Measurements from ENCODE around the gene P3H2.

The P3H2 gene

DNA sequence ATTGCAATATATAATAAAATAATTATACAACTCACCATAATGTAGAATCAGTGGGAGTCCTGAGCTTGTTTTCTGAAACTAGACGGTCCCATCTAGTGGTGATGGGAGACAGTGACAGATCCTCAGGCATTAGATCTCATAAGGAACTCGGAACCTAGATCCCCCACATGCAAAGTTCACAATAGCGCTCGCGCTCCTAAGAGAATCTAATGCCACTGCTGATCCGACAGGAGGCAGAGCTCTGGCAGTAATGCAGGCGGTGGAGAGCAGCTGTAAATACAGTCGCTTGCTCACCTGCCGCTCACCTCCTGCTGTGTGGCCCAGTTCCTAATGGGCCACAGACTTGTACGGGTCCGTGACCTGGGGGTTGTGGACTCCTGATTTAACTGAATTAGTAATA, 87.8 kb downstream of the P3H2 start:
- no peak for TF ChIP-seq GLIS3 (CRISPR knock-in tag; IDR thresholded peaks at IDR 0.05)
- TF ChIP-seq CSDC2 (CRISPR knock-in tag; IDR thresholded peaks at IDR 0.05) = no peak
- no peak for TF ChIP-seq ZFP3 (CRISPR knock-in tag; IDR thresholded peaks at IDR 0.05)
- ATAC-seq = no peak; the same call in 2 of the 3 replicates

DNA sequence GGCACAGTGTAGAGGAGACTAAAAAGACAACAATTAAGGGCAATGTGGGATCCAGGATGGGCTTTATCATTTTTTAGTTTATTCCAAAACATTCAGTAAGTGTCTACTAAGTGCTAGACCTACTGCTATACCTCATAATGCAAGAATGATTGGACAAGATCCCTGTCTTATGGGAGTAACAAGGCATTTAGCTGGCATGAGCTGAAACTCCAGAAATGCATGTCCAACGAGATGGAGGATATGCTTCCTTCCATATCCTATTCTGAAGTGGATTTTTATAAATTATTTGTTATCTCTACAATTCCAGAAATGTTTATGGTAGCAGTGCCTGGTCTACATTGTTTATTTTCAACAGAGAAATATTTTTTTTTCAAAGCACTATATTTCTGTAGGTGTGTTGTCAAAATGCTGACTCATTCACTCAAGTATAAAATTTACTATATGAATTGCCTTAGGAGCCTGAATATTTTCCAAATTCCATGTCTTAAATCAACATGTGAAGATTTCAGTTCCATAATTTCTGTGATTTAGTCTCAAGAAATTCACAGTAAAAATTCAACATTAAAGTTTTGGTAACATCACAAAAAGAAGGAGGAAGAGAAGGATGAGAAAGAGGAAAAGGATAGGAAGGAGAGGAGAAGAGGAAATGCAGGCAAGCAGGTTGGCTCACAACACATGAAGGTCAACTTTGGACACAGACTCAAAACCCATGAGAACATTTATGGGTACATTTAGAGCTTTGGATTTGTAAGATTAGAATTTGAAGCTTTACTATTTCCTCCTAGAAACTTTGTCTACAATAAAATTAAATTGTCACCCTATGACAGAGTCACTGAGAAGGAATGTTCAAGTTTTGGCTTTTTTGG, 88.6 kb downstream of the P3H2 start:
- no peak for ATAC-seq
- TF ChIP-seq ISL1 (CRISPR knock-in tag; IDR thresholded peaks at IDR 0.05) (no peak), ZFP30 (CRISPR knock-in tag; IDR thresholded peaks at IDR 0.05) (no peak), BACH2 (CRISPR knock-in tag; IDR thresholded peaks at IDR 0.05; ENCODE audit: borderline replicate concordance) (no peak), ZFP3 (CRISPR knock-in tag; IDR thresholded peaks at IDR 0.05) (no peak), OSR1 (CRISPR knock-in tag; IDR thresholded peaks at IDR 0.05) (no peak), SNAI2 (CRISPR knock-in tag; IDR thresholded peaks at IDR 0.05) (no peak), CSDC2 (CRISPR knock-in tag; IDR thresholded peaks at IDR 0.05) (no peak), GLIS3 (CRISPR knock-in tag; IDR thresholded peaks at IDR 0.05) (no peak), TCF4 (CRISPR knock-in tag; IDR thresholded peaks at IDR 0.05; ENCODE audit: borderline replicate concordance) (no peak), ZNF70 (CRISPR knock-in tag; IDR thresholded peaks at IDR 0.05) (no peak), ZNF8 (CRISPR knock-in tag; IDR thresholded peaks at IDR 0.05) (no peak), ESRRG (CRISPR knock-in tag; IDR thresholded peaks at IDR 0.05) (no peak)
- TF ChIP-seq, protein P1, sequence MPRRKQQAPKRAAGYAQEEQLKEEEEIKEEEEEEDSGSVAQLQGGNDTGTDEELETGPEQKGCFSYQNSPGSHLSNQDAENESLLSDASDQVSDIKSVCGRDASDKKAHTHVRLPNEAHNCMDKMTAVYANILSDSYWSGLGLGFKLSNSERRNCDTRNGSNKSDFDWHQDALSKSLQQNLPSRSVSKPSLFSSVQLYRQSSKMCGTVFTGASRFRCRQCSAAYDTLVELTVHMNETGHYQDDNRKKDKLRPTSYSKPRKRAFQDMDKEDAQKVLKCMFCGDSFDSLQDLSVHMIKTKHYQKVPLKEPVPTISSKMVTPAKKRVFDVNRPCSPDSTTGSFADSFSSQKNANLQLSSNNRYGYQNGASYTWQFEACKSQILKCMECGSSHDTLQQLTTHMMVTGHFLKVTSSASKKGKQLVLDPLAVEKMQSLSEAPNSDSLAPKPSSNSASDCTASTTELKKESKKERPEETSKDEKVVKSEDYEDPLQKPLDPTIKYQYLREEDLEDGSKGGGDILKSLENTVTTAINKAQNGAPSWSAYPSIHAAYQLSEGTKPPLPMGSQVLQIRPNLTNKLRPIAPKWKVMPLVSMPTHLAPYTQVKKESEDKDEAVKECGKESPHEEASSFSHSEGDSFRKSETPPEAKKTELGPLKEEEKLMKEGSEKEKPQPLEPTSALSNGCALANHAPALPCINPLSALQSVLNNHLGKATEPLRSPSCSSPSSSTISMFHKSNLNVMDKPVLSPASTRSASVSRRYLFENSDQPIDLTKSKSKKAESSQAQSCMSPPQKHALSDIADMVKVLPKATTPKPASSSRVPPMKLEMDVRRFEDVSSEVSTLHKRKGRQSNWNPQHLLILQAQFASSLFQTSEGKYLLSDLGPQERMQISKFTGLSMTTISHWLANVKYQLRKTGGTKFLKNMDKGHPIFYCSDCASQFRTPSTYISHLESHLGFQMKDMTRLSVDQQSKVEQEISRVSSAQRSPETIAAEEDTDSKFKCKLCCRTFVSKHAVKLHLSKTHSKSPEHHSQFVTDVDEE (CRISPR knock-in tag; IDR thresholded peaks at IDR 0.05) = no peak
- TF ChIP-seq, protein P2, sequence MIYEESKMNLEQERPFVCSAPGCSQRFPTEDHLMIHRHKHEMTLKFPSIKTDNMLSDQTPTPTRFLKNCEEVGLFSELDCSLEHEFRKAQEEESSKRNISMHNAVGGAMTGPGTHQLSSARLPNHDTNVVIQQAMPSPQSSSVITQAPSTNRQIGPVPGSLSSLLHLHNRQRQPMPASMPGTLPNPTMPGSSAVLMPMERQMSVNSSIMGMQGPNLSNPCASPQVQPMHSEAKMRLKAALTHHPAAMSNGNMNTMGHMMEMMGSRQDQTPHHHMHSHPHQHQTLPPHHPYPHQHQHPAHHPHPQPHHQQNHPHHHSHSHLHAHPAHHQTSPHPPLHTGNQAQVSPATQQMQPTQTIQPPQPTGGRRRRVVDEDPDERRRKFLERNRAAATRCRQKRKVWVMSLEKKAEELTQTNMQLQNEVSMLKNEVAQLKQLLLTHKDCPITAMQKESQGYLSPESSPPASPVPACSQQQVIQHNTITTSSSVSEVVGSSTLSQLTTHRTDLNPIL (CRISPR knock-in tag; IDR thresholded peaks at IDR 0.05; ENCODE audit: low read depth) = no peak
- TF ChIP-seq, protein P3, sequence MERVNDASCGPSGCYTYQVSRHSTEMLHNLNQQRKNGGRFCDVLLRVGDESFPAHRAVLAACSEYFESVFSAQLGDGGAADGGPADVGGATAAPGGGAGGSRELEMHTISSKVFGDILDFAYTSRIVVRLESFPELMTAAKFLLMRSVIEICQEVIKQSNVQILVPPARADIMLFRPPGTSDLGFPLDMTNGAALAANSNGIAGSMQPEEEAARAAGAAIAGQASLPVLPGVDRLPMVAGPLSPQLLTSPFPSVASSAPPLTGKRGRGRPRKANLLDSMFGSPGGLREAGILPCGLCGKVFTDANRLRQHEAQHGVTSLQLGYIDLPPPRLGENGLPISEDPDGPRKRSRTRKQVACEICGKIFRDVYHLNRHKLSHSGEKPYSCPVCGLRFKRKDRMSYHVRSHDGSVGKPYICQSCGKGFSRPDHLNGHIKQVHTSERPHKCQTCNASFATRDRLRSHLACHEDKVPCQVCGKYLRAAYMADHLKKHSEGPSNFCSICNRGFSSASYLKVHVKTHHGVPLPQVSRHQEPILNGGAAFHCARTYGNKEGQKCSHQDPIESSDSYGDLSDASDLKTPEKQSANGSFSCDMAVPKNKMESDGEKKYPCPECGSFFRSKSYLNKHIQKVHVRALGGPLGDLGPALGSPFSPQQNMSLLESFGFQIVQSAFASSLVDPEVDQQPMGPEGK (CRISPR knock-in tag; IDR thresholded peaks at IDR 0.05; ENCODE audit: borderline replicate concordance) = no peak
- TF ChIP-seq, protein P4, sequence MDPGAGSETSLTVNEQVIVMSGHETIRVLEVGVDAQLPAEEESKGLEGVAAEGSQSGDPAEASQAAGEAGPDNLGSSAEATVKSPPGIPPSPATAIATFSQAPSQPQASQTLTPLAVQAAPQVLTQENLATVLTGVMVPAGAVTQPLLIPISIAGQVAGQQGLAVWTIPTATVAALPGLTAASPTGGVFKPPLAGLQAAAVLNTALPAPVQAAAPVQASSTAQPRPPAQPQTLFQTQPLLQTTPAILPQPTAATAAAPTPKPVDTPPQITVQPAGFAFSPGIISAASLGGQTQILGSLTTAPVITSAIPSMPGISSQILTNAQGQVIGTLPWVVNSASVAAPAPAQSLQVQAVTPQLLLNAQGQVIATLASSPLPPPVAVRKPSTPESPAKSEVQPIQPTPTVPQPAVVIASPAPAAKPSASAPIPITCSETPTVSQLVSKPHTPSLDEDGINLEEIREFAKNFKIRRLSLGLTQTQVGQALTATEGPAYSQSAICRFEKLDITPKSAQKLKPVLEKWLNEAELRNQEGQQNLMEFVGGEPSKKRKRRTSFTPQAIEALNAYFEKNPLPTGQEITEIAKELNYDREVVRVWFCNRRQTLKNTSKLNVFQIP (CRISPR knock-in tag; IDR thresholded peaks at IDR 0.05; ENCODE audit: borderline replicate concordance, low read depth) = no peak

DNA sequence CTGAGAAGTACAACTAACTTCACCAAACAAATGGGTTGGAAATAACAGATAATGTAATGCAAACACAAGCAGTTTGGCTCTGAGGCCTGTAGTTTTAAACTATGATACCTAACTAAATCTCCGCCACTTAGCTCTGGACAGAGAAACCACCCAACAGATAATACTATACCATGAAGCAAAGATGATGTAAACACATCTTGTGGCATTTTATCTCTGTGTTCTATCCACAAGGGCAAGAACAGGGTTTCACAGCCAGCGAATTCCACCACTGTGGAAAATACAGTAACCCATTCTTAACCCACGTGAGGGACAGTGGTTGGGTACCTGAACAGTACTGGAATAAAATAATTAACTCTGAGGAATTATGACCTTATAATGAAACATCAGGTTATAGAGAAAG, 93.6 kb downstream of the P3H2 start:
- ATAC-seq = no peak
- no peak for TF ChIP-seq RARB (CRISPR knock-in tag; IDR thresholded peaks at IDR 0.05)
- no peak for TF ChIP-seq CSDC2 (CRISPR knock-in tag; IDR thresholded peaks at IDR 0.05)
- TF ChIP-seq OSR1 (CRISPR knock-in tag; IDR thresholded peaks at IDR 0.05) = no peak
- no peak for TF ChIP-seq ZNF8 (CRISPR knock-in tag; IDR thresholded peaks at IDR 0.05)
- no peak for TF ChIP-seq TOX (CRISPR knock-in tag; IDR thresholded peaks at IDR 0.05; ENCODE audit: borderline replicate concordance)
- TF ChIP-seq, protein P2 (CRISPR knock-in tag; IDR thresholded peaks at IDR 0.05; ENCODE audit: low read depth) = no peak
- TF ChIP-seq ZFP30 (CRISPR knock-in tag; IDR thresholded peaks at IDR 0.05) = no peak
- TF ChIP-seq, protein P5, sequence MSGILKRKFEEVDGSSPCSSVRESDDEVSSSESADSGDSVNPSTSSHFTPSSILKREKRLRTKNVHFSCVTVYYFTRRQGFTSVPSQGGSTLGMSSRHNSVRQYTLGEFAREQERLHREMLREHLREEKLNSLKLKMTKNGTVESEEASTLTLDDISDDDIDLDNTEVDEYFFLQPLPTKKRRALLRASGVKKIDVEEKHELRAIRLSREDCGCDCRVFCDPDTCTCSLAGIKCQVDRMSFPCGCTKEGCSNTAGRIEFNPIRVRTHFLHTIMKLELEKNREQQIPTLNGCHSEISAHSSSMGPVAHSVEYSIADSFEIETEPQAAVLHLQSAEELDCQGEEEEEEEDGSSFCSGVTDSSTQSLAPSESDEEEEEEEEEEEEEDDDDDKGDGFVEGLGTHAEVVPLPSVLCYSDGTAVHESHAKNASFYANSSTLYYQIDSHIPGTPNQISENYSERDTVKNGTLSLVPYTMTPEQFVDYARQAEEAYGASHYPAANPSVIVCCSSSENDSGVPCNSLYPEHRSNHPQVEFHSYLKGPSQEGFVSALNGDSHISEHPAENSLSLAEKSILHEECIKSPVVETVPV (CRISPR knock-in tag; IDR thresholded peaks at IDR 0.05) = no peak
- TF ChIP-seq, protein P1 (CRISPR knock-in tag; IDR thresholded peaks at IDR 0.05) = no peak
- TF ChIP-seq, protein P4 (CRISPR knock-in tag; IDR thresholded peaks at IDR 0.05; ENCODE audit: borderline replicate concordance, low read depth) = no peak
- no peak for TF ChIP-seq ZNF565 (CRISPR knock-in tag; conservative IDR thresholded peaks at IDR 0.05; ENCODE audit: low read depth)
